ENCODE measurements around the gene GSTA4. TPM values are rescaled to one million over a fixed set of nuclear protein-coding genes. Genes with fewer than 3 reads are reported as not detected.

GSTA4 gene
- total and polyA plus RNA-seq, 12 donors: 144 to 1,199 (median 353) TPM

DNA sequence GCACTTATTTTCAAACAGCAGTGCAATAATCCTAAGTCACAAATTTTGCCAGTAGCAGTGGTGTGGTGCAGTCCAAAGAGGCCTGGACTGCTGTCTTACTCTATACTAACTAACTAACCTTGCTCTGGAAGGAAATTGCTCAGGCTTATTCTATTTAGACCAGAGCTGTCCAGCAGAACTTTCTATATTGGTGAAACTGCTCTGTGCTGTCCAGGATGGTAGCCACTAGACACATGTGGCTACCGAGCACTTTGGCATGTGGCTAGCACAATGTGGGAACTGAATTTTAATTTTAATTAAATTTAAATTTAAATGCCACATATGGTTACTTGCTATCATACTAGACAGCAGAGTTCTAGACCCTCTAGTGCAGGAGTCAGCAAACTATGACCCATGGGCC is 43.1 kb upstream of the GSTA4 start:
- Histone ChIP-seq H3K27me3 (no peaks in the 10 kb centered on the region), H3K9me3 (replicated peaks in 1 of 3) (no peaks in the 10 kb centered on the region), H3K27ac (no peak overlapping the region), H3K4me3 (no peak overlapping the region), H3K4me1 (replicated peaks in 1 of 2) (peaks cover 30 to 58% of the 10 kb centered on the region in 2 donors), H3K36me3 (replicated peaks in 1 of 2) (peaks cover 0 to 46% of the 10 kb centered on the region in 2 donors)
- WGBS, 4 donors: 47 to 100% (median 96%) methylated on average over 1 of the region's 1 CpG
- no peak for DNase-seq
- TF ChIP-seq, protein P1, sequence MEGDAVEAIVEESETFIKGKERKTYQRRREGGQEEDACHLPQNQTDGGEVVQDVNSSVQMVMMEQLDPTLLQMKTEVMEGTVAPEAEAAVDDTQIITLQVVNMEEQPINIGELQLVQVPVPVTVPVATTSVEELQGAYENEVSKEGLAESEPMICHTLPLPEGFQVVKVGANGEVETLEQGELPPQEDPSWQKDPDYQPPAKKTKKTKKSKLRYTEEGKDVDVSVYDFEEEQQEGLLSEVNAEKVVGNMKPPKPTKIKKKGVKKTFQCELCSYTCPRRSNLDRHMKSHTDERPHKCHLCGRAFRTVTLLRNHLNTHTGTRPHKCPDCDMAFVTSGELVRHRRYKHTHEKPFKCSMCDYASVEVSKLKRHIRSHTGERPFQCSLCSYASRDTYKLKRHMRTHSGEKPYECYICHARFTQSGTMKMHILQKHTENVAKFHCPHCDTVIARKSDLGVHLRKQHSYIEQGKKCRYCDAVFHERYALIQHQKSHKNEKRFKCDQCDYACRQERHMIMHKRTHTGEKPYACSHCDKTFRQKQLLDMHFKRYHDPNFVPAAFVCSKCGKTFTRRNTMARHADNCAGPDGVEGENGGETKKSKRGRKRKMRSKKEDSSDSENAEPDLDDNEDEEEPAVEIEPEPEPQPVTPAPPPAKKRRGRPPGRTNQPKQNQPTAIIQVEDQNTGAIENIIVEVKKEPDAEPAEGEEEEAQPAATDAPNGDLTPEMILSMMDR (IDR thresholded peaks at IDR 0.05): no peak
- no peak for TF ChIP-seq POLR2A (IDR thresholded peaks at IDR 0.05)
- intact Hi-C loops (cut with DNase I): no loop called here

DNA sequence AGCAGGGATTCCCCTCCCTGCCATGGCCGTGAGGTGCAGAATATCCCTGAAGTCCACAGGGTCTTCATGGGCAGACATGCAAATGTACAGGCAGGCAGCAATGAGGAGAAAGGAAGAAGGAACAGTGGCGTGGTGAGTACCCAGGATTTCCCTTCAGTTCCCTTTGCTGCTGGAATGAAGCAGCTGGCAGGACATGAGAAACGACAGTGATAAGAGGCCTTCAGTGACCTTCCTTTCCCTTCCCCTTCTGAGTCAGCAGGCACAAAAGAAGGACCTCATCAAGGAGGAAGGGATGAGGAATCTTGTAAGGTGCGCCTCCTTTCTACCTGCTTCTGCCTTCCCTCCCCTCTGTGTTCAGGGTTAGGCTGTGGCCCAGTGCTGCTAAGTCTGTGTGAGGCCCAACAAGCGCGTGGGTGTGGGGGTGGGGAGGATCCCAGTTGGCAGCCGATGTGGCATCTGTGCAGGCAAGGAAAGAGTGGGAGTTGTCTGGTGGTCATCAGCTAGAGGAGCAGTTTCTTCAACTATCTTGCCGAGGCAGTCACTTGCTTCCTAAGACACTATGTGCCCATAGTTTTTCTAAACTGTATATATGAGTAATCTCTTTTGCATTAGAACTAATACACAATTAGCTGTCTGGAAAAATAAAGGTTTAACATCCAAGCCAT is 40.6 kb upstream of the GSTA4 start:
- Histone ChIP-seq H3K36me3 (replicated peaks in 1 of 2) (peaks cover 0 to 56% of the 10 kb centered on the region in 2 donors), H3K4me3 (no peak overlapping the region), H3K27ac (peak overlapping the region in 4 of 5 donors; percentile 20 to 72 (median 60)), H3K9me3 (replicated peaks in 1 of 3) (no peaks in the 10 kb centered on the region), H3K27me3 (no peaks in the 10 kb centered on the region), H3K4me1 (replicated peaks in 1 of 2) (peaks cover 13 to 48% of the 10 kb centered on the region in 2 donors)
- no peak for TF ChIP-seq POLR2A (IDR thresholded peaks at IDR 0.05)
- TF ChIP-seq, protein P1 (IDR thresholded peaks at IDR 0.05): no peak
- intact Hi-C loops (cut with DNase I): no loop called here
- 43 to 48% (median 45%) methylated on average over 8 of the region's 8 CpGs for WGBS, 4 donors
- DNase-seq: peak; percentile 38 to 73 (median 66)

DNA sequence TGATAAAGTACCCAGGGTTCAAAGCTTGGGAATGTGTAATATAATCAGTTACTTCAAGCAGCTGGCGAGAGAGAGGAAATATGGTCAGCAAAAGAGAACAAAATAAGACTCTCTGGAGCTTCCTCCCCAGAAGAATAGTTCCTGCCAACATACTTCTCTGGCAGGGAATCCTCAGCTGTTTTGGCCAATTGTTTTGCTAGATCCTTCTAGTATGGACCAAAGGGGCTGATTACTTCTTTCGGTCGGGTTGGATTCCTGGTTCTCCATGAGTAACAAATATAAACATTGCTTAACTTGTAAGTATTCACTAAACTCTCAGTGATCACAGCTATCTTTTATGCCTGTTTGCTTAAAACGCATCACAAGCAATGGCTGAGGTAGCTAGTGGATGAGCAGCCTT is 38.7 kb upstream of the GSTA4 start:
- Histone ChIP-seq H3K4me1 (replicated peaks in 1 of 2) (peaks cover 13 to 49% of the 10 kb centered on the region in 2 donors), H3K4me3 (no peak overlapping the region), H3K27ac (peak overlapping the region in 2 of 5 donors; percentile 57 to 62), H3K9me3 (replicated peaks in 1 of 3) (no peaks in the 10 kb centered on the region), H3K27me3 (no peaks in the 10 kb centered on the region), H3K36me3 (replicated peaks in 1 of 2) (peaks cover 0 to 58% of the 10 kb centered on the region in 2 donors)
- WGBS, 4 donors: 64 to 73% (median 70%) methylated on average over 4 of the region's 4 CpGs
- TF ChIP-seq, protein P1 (IDR thresholded peaks at IDR 0.05): no peak
- TF ChIP-seq POLR2A (IDR thresholded peaks at IDR 0.05): no peak
- DNase-seq: no peak
- intact Hi-C loops (cut with DNase I): no loop called here

DNA sequence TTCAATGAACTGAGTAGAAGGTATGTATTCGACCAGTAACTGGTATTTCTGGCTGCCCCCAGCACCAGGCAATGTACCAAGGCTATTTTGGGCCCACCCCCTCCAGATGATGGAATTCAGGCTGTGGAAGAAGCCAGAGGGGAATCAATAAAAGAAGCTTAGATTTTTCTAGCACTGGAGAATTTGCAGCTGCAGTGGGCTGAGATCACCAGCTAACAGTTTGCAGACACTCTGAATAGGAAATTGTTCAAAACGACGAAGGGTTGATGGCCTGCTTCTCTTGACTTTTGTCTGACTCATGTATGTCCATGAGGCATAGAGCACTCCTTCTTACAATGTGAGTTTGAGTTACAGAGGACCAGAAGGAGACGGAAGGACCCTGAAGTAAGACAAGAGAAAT is 37.8 kb upstream of the GSTA4 start:
- TF ChIP-seq, protein P1 (IDR thresholded peaks at IDR 0.05): no peak
- no peak for TF ChIP-seq POLR2A (IDR thresholded peaks at IDR 0.05)
- WGBS, 4 donors: 47 to 64% (median 57%) methylated on average over 4 of the region's 4 CpGs
- intact Hi-C loops (cut with DNase I): no loop called here
- Histone ChIP-seq H3K4me3 (no peak overlapping the region), H3K9me3 (replicated peaks in 1 of 3) (no peaks in the 10 kb centered on the region), H3K36me3 (replicated peaks in 1 of 2) (peaks cover 0 to 58% of the 10 kb centered on the region in 2 donors), H3K27me3 (no peaks in the 10 kb centered on the region), H3K27ac (peak overlapping the region in 2 of 5 donors; percentile 57 to 59), H3K4me1 (replicated peaks in 1 of 2) (peaks cover 13 to 40% of the 10 kb centered on the region in 2 donors)
- no peak for DNase-seq
